Measurements from ENCODE around the gene XXYLT1. TPM values are rescaled to one million over a fixed set of nuclear protein-coding genes. Genes with fewer than 3 reads are reported as not detected.

XXYLT1 gene
- total RNA-seq, 4 donors from 2014 or later: 14.1 to 23.7 (median 15.4) TPM

DNA sequence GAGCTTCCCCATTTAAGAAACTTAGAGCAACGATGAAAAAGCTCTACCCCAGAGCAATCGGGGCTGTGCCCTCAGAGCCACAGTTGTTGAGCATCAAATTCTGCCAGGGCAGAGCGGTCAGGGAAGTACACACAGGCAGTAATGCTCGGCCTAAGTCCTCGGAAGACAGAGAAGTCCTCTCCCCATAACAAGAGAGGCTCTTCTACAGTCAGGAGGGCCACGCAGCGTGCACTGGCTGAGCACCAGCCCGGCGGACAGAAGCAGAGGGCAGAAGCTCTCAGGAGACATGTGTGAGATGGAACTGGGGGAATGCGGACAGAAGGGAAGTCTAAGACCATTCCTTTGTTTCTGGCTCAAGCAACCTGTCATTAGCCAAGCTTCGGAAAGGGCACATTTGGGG, 95.9 kb downstream of the XXYLT1 start:
- H3K36me3 ChIP-seq: no peaks in the 10 kb centered on the region
- TF ChIP-seq, protein P1, sequence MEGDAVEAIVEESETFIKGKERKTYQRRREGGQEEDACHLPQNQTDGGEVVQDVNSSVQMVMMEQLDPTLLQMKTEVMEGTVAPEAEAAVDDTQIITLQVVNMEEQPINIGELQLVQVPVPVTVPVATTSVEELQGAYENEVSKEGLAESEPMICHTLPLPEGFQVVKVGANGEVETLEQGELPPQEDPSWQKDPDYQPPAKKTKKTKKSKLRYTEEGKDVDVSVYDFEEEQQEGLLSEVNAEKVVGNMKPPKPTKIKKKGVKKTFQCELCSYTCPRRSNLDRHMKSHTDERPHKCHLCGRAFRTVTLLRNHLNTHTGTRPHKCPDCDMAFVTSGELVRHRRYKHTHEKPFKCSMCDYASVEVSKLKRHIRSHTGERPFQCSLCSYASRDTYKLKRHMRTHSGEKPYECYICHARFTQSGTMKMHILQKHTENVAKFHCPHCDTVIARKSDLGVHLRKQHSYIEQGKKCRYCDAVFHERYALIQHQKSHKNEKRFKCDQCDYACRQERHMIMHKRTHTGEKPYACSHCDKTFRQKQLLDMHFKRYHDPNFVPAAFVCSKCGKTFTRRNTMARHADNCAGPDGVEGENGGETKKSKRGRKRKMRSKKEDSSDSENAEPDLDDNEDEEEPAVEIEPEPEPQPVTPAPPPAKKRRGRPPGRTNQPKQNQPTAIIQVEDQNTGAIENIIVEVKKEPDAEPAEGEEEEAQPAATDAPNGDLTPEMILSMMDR (IDR thresholded peaks at IDR 0.05): no peak
- intact Hi-C loops (cut with DNase I): no loop called here

DNA sequence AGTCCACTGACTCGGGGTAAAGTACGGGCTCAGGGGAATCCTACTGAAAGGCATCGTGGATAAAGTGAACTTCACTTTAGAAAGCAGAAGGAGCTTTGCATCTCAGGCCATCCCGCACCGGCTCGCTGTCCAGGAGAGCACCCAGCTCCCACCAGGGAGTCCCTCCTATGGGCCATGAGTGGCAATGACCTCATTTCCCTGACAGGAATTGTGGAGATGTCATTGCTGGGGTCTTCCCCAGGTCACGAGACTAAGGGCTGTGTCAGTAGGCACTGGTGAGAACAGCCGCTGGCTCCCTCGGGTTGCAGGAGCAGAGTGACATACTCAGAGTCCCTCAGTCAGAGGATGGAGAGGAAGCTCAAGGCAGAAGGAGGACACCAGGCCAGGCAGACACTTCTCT, 97.3 kb downstream of the XXYLT1 start:
- H3K27ac ChIP-seq: no peak overlapping the region
- no peaks in the 10 kb centered on the region for H3K9me3 ChIP-seq
- intact Hi-C loops (cut with DNase I): no loop called here
- no peak for DNase-seq
- H3K27me3 ChIP-seq: no peaks in the 10 kb centered on the region
- TF ChIP-seq, protein P1 (IDR thresholded peaks at IDR 0.05): no peak
- no peak for TF ChIP-seq POLR2A (IDR thresholded peaks at IDR 0.05)
- WGBS, 2 donors: 77 to 83% methylated on average over 3 to 4 of the region's 9 CpGs
- H3K36me3 ChIP-seq: no peaks in the 10 kb centered on the region
- H3K4me3 ChIP-seq: no peak overlapping the region
- H3K4me1 ChIP-seq: peaks cover 0 to 39% (median 9%) of the 10 kb centered on the region in 3 donors

More for the DNA sequence above, 95.9 kb downstream of the XXYLT1 start:
- no peak for DNase-seq
- no peaks in the 10 kb centered on the region for H3K9me3 ChIP-seq
- H3K27me3 ChIP-seq: no peaks in the 10 kb centered on the region
- H3K4me3 ChIP-seq: no peak overlapping the region
- H3K27ac ChIP-seq: no peak overlapping the region
- 87 to 95% methylated on average over 9 to 10 of the region's 11 CpGs for WGBS, 2 donors
- peaks cover 8 to 47% (median 13%) of the 10 kb centered on the region in 3 donors for H3K4me1 ChIP-seq

- Histone ChIP-seq H3K9me3 (no peaks in the 10 kb centered on the region), H3K27ac (no peak overlapping the region), H3K4me1 (peaks cover 4 to 39% (median 13%) of the 10 kb centered on the region in 3 donors), H3K36me3 (no peaks in the 10 kb centered on the region), H3K27me3 (no peaks in the 10 kb centered on the region), H3K4me3 (no peak overlapping the region)
- 77 to 84% methylated on average over 5 to 7 of the region's 7 CpGs for WGBS, 2 donors
- DNase-seq: no peak
- intact Hi-C loops (cut with DNase I): no loop called here
- TF ChIP-seq, protein P1 (IDR thresholded peaks at IDR 0.05): no peak
- TF ChIP-seq POLR2A (IDR thresholded peaks at IDR 0.05): no peak
These were observed 98.1 kb downstream of the XXYLT1 start for GRCh38 chr3:195172896-195173295.

- Histone ChIP-seq H3K4me1 (peaks cover 7 to 38% (median 13%) of the 10 kb centered on the region in 3 donors), H3K36me3 (no peaks in the 10 kb centered on the region), H3K9me3 (no peaks in the 10 kb centered on the region), H3K4me3 (peak overlapping the region in 1 of 4 donors; percentile 40), H3K27ac (peak overlapping the region in 3 of 4 donors; percentile 10 to 60 (median 54)), H3K27me3 (no peaks in the 10 kb centered on the region)
- TF ChIP-seq, protein P1 (IDR thresholded peaks at IDR 0.05): no peak
- no peak for TF ChIP-seq POLR2A (IDR thresholded peaks at IDR 0.05)
- 19 to 27% methylated on average over 9 to 11 of the region's 11 CpGs for WGBS, 2 donors
- DNase-seq: no peak
- intact Hi-C loops (cut with DNase I): no loop called here
These were observed 98.8 kb downstream of the XXYLT1 start for GRCh38 chr3:195172039-195172684.

- intact Hi-C loops (cut with DNase I): no loop called here
- DNase-seq: no peak
- H3K27ac ChIP-seq: peak overlapping the region in 3 of 4 donors; percentile 41 to 60 (median 54)
- no peaks in the 10 kb centered on the region for H3K36me3 ChIP-seq
- H3K4me1 ChIP-seq: peaks cover 7 to 38% (median 13%) of the 10 kb centered on the region in 3 donors
- H3K4me3 ChIP-seq: no peak overlapping the region
- no peaks in the 10 kb centered on the region for H3K27me3 ChIP-seq
- 63 to 65% methylated on average over 11 to 12 of the region's 15 CpGs for WGBS, 2 donors
- no peak for TF ChIP-seq POLR2A (IDR thresholded peaks at IDR 0.05)
- TF ChIP-seq, protein P1 (IDR thresholded peaks at IDR 0.05): no peak
- H3K9me3 ChIP-seq: no peaks in the 10 kb centered on the region
These were observed 99.7 kb downstream of the XXYLT1 start for GRCh38 chr3:195171093-195171873.
